A549 (cell line): ENCODE measurements around the gene TXNL1.

Experiments used
- CTCF ChIP-seq: fragments of >200 bp; sonication (Bioruptor Twin); formaldehyde crosslinking; IDR thresholded peaks from 3 replicates; pipeline ENCODE4 v1.5.1; 2016
- POLR2A ChIP-seq: IDR thresholded peaks from 2 replicates; pipeline ENCODE4 v1.6.1; 2012; ENCODE audit warnings: mild to moderate bottlenecking, low read length

GRCh38 chr18:56563568-56563967 lies 74.8 kb downstream of the TXNL1 start:
- TF ChIP-seq POLR2A (no peak), CTCF (no peak; the same call in 2 of the 3 replicates)
